Erythroblast (primary cell): ENCODE data around the gene TRPM3.

ENCODE experiments used
- GATA1 ChIP-seq: IDR thresholded peaks from 2 replicates; pipeline ENCODE4 v1.6.1; 2011; ENCODE audit warnings: low read depth, mild to moderate bottlenecking, control low read depth, low read length, moderate library complexity
- POLR2A ChIP-seq: IDR thresholded peaks from 2 replicates; pipeline ENCODE4 v1.6.1; 2011; ENCODE audit warnings: mild to moderate bottlenecking, low read length

DNA sequence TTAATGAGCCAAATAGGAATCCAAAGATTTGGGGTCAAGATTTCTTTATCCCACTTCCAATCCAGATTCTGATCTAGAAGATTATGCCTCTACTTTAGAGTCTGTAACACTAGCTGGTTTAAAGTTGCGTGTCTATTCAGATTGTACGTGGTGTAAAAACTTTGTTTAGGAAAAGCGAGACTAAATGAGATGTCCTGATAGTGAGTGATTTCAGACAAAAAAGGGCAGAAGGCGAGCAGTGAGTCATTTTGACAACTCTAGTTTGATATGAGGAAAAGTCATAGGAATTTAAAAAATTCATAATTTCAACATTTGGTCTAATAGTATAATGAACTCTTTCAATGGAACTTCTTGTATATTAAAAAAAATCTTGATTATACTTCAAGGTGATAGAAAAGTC lies 587.4 kb downstream of the TRPM3 start:
- TF ChIP-seq POLR2A (no peak), GATA1 (no peak)
